K562 (cell line): ENCODE measurements around the gene PPP1R15B. TPM values are rescaled to one million over a fixed set of nuclear protein-coding genes. Genes with fewer than 3 reads are reported as not detected.

Experiments used
- ATAC-seq: fragments of 200-7000 bp; cut with Tn5 transposase; 3 replicates; pipeline ENCODE4 v1.9.1; 2020; ENCODE audit warnings: moderate library complexity
- BruUV-seq: library from RNA; stranded (reverse); fragments of 400-500 nt; replicated peaks from 2 replicates; lab custom pipeline; 2021; lab: Mats Ljungman, UMichigan
- CTCF ChIA-PET: fragments of 300-600 bp; formaldehyde crosslinking; extraction: SDS; loops from one replicate; lab custom pipeline; 2021; ENCODE audit warnings: low intra/inter-chr PET ratio; lab: Yijun Ruan, JAX
- POLR2A ChIA-PET: fragments of 300-600, 350-650 bp; sonication (Branson Sonifier 250); formaldehyde crosslinking; extraction: SDS; loops from one replicate; lab custom pipeline; 2021; ENCODE audit warnings: antibody characterized with exemption, inconsistent platforms; lab: Yijun Ruan, JAX
- DNase-seq, 4 experiments: peaks; one replicate each; pipeline versions ENCODE4 v3.0.0 to v3.0.0-alpha.2; 2011 to 2018; ENCODE audit warnings: low spot score in 3 of 4, mixed read lengths in 3 of 4; ENCODE audit errors: extremely low read depth in 1 of 4
- FAIRE-seq: peaks from 2 replicates; lab custom pipeline; 2011; peaks lifted over from hg19 to GRCh38; lab: Jason Lieb, UNC
- H2AFZ ChIP-seq: 2 replicates; pipeline ENCODE4 v1.6.0; 2011; ENCODE audit warnings: low read depth, low read length, control low read depth, inconsistent platforms
- H3K27ac ChIP-seq: fragments of 200-600 bp; 3 replicates; pipeline ENCODE4 v1.8.0; 2011; ENCODE audit warnings: low read depth, mild to moderate bottlenecking, control low read depth, inconsistent platforms, low read length, moderate library complexity, mixed read lengths; ENCODE audit errors: extremely low read depth
- H3K27me3 ChIP-seq, 2 experiments: fragments of 300-600 bp in 1 of 2; 2 replicates in 1 of 2; 3 replicates in 1 of 2; pipeline versions ENCODE4 v1.6.0 to v1.8.0; 2011; ENCODE audit warnings: inconsistent platforms in 2 of 2, low read length in 2 of 2, mild to moderate bottlenecking in 1 of 2, mixed read lengths in 1 of 2, moderate library complexity in 1 of 2; ENCODE audit not compliant: control insufficient read depth in 2 of 2, insufficient read depth in 2 of 2
- H3K36me3 ChIP-seq: fragments of 300-600 bp; 3 replicates; pipeline ENCODE4 v1.8.0; 2011; ENCODE audit warnings: mild to moderate bottlenecking, low read length, inconsistent platforms; ENCODE audit not compliant: control insufficient read depth, insufficient read depth
- H3K4me1 ChIP-seq, 2 experiments: fragments of 200-600 bp in 1 of 2; replicated peaks in 1 of 2; 2 replicates in 1 of 2; 3 replicates in 1 of 2; pipeline versions ENCODE4 v1.5.1 to v1.8.0; 2011; ENCODE audit warnings: inconsistent platforms in 2 of 2, low read length in 2 of 2, mild to moderate bottlenecking in 1 of 2, mixed read lengths in 1 of 2, moderate library complexity in 1 of 2; ENCODE audit not compliant: control insufficient read depth in 2 of 2, insufficient read depth in 2 of 2
- H3K4me2 ChIP-seq: 2 replicates; pipeline ENCODE4 v1.6.1; 2011; ENCODE audit warnings: low read length, control low read depth, inconsistent platforms, mixed read lengths; ENCODE audit not compliant: insufficient read depth
- H3K4me3 ChIP-seq: fragments of 200-600 bp; sonication (generic), shearing (Covaris generic); 2 replicates; pipeline ENCODE4 v1.5.1; 2016; ENCODE audit warnings: control low read depth, inconsistent platforms
- H3K79me2 ChIP-seq: fragments of 200-600 bp; 3 replicates; pipeline ENCODE4 v1.8.0; 2011; ENCODE audit warnings: low read length, inconsistent platforms; ENCODE audit not compliant: control insufficient read depth, insufficient read depth
- H3K9ac ChIP-seq, 2 experiments: 2 replicates each; pipeline versions ENCODE4 v1.6.0 to v1.6.1; 2011; ENCODE audit warnings: low read depth in 2 of 2, low read length in 2 of 2, control low read depth in 1 of 2, inconsistent platforms in 1 of 2, mild to moderate bottlenecking in 1 of 2, mixed read lengths in 1 of 2; ENCODE audit not compliant: insufficient read depth in 1 of 2
- H3K9me1 ChIP-seq: one replicate; pipeline ENCODE4 v1.6.0; 2011; ENCODE audit warnings: inconsistent platforms, mild to moderate bottlenecking, low read length, moderate library complexity; ENCODE audit not compliant: control insufficient read depth, insufficient read depth
- H3K9me3 ChIP-seq: replicated peaks from 2 replicates; pipeline ENCODE4 v1.5.1; 2011; ENCODE audit warnings: low read depth, low read length, inconsistent platforms; ENCODE audit not compliant: control insufficient read depth, insufficient read depth
- H4K20me1 ChIP-seq: replicated peaks from 2 replicates; pipeline ENCODE4 v1.6.1; 2011; ENCODE audit warnings: low read length, inconsistent platforms, mixed read lengths; ENCODE audit not compliant: control insufficient read depth, insufficient read depth
- BCL6 ChIP-seq: fragments of 250-450 bp; sonication (Bioruptor Pico); IDR thresholded peaks from 2 replicates; pipeline ENCODE4 v1.4.0; 2020
- CTBP1 ChIP-seq: fragments of 450-650 bp; IDR thresholded peaks from 2 replicates; pipeline ENCODE4 v1.6.1; 2016; ENCODE audit warnings: borderline replicate concordance
- EHMT2 ChIP-seq: fragments of 450-650 bp; IDR thresholded peaks from 2 replicates; pipeline ENCODE4 v1.6.1; 2018; ENCODE audit warnings: antibody characterized with exemption
- GTF2A2 ChIP-seq: IDR thresholded peaks from 2 replicates; pipeline ENCODE4 v1.6.1; 2016; ENCODE audit warnings: mild to moderate bottlenecking, missing genetic modification characterization, missing compliant biosample characterization
- PHB ChIP-seq: fragments of 250-450 bp; sonication (Bioruptor Pico); IDR thresholded peaks from 2 replicates; pipeline ENCODE4 v1.5.0; 2021
- RBM15 ChIP-seq: fragments of 200-400 bp; formaldehyde crosslinking; IDR thresholded peaks from 2 replicates; pipeline ENCODE4 v1.6.1; 2018; ENCODE audit warnings: mild to moderate bottlenecking, low read length, moderate library complexity; ENCODE audit not compliant: insufficient read depth
- RFX1 ChIP-seq: fragments of 450-650 bp; IDR thresholded peaks from 2 replicates; pipeline ENCODE4 v1.6.1; 2016; ENCODE audit warnings: mild to moderate bottlenecking, moderate library complexity
- STAT5A ChIP-seq: IDR thresholded peaks from 2 replicates; pipeline ENCODE4 v1.6.1; 2012; ENCODE audit warnings: low read length, inconsistent platforms, borderline replicate concordance
- STAT5B ChIP-seq: fragments of 250-450 bp; sonication (Bioruptor Pico); IDR thresholded peaks from 2 replicates; pipeline ENCODE4 v1.8.0; 2021; ENCODE audit warnings: mild to moderate bottlenecking, inconsistent platforms
- ZFP30 ChIP-seq: fragments of 250-450 bp; sonication (Bioruptor Pico); IDR thresholded peaks from 2 replicates; pipeline ENCODE4 v1.8.0; 2022; ENCODE audit warnings: moderate library complexity, mild to moderate bottlenecking, inconsistent platforms, borderline replicate concordance
- ZNF512 ChIP-seq: IDR thresholded peaks from 2 replicates; pipeline ENCODE4 v1.6.1; 2016; ENCODE audit warnings: missing genetic modification characterization, missing compliant biosample characterization
- WGBS: fragments of 100-300 bp; shearing (Covaris generic); methylation state at CpG from one replicate; pipeline ENCODE4 v1.1.6; 2016; ENCODE audit warnings: low coverage, mixed read lengths; ENCODE audit not compliant: insufficient coverage; ENCODE audit errors: missing lambda C conversion rate; 5-methylcytosine and 5-hydroxymethylcytosine counted together
- in situ Hi-C: fragments of 300-500 bp; cut with MboI; formaldehyde crosslinking; loops from 4 replicates; pipeline ENCODE4 v1.15.0; 2018; ENCODE audit warnings: inconsistent platforms, mixed read lengths
- intact Hi-C: fragments of 100-400 bp; cut with micrococcal nuclease; formaldehyde crosslinking; loops from 2 replicates; pipeline ENCODE4 v1.14.2; 2022
- polyA plus RNA-seq, 8 experiments: library from polyadenylated mRNA; depleted of rRNA in 4 of 8; stranded (reverse) in 5 of 8; unstranded in 3 of 8; fragments of >200 nt; fragmentation: Nextera tagmentation in 2 of 8; fragmentation: Illumina TruSeq in 1 of 8; extraction: Ambion mirVana in 2 of 8; extraction: Trizol in 1 of 8; gene quantifications; 2 replicates each; pipeline versions ENCODE4 v1.2.1 to v1.2.3, GENCODE V29; 2011 to 2014; ENCODE audit warnings: inconsistent platforms in 1 of 8, missing spikeins in 1 of 8
- total RNA-seq, 7 experiments: library from RNA; depleted of rRNA in 6 of 7; stranded (reverse); fragments of >200 nt in 6 of 7; fragmentation: Illumina TruSeq in 2 of 7; extraction: Trizol in 2 of 7; gene quantifications; 2 replicates each; pipeline versions ENCODE4 v1.2.1 to v1.2.3, GENCODE V29; 2011 to 2021; ENCODE audit warnings: low replicate concordance in 1 of 7
- TF ChIP-seq, protein P1 (sequence below): sonication (generic); formaldehyde crosslinking; IDR thresholded peaks from 2 replicates; pipeline ENCODE4 v1.8.0; 2022; ENCODE audit warnings: missing genetic modification reagents, mild to moderate bottlenecking, borderline replicate concordance
- TF ChIP-seq, protein P2 (sequence below): sonication (generic); formaldehyde crosslinking; IDR thresholded peaks from 2 replicates; pipeline ENCODE4 v1.8.0; 2022; ENCODE audit warnings: mild to moderate bottlenecking, low read depth, missing genetic modification reagents

Gene PPP1R15B
- total and polyA plus RNA-seq, 9 of the 15 experiments (the other 6 are each of a cell fraction or from before 2014, with no cell fraction given), result 17.0 to 48.1 (median 30.8) TPM

- BruUV-seq, result no TSS peak
- Histone ChIP-seq H3K27ac (no peak overlapping the region), H4K20me1 (peaks cover 12% of the 10 kb centered on the region; the same call in 1 of the 2 replicates), H3K27me3 (peaks cover 35 to 38% of the 10 kb centered on the region in 2 experiments), H3K9me1 (no peaks in the 10 kb centered on the region), H3K36me3 (no peaks in the 10 kb centered on the region), H3K79me2 (no peaks in the 10 kb centered on the region), H3K4me3 (no peak overlapping the region), H3K9ac (no peak overlapping the region; a peak in 1 of 4 replicates), H3K4me2 (peak overlapping the region; percentile 33; the same call in 1 of the 2 replicates), H3K9me3 (no peaks in the 10 kb centered on the region), H3K4me1 (peaks cover 5 to 7% of the 10 kb centered on the region in 2 experiments), H2AFZ (peak overlapping the region; percentile 43; the same call in 1 of the 2 replicates)
- ATAC-seq (no peak), DNase-seq (no peak), FAIRE-seq (no peak)
- TF ChIP-seq, protein P1, sequence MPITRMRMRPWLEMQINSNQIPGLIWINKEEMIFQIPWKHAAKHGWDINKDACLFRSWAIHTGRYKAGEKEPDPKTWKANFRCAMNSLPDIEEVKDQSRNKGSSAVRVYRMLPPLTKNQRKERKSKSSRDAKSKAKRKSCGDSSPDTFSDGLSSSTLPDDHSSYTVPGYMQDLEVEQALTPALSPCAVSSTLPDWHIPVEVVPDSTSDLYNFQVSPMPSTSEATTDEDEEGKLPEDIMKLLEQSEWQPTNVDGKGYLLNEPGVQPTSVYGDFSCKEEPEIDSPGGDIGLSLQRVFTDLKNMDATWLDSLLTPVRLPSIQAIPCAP, result no peak
- TF ChIP-seq EHMT2 (no peak), STAT5B (CRISPR knock-in tag) (no peak), RFX1 (no peak), CTBP1 (no peak), GTF2A2 (tag) (no peak), PHB (CRISPR knock-in tag) (no peak), RBM15 (no peak), ZNF512 (tag) (no peak), BCL6 (CRISPR knock-in tag) (no peak), ZFP30 (no peak), STAT5A (no peak)
- TF ChIP-seq, protein P2, sequence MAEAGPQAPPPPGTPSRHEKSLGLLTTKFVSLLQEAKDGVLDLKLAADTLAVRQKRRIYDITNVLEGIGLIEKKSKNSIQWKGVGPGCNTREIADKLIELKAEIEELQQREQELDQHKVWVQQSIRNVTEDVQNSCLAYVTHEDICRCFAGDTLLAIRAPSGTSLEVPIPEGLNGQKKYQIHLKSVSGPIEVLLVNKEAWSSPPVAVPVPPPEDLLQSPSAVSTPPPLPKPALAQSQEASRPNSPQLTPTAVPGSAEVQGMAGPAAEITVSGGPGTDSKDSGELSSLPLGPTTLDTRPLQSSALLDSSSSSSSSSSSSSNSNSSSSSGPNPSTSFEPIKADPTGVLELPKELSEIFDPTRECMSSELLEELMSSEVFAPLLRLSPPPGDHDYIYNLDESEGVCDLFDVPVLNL (CRISPR knock-in tag), result no peak
- intact Hi-C loops (loop anchor here (2.0 to 5.0 kb wide), 2 partner anchors 16 to 120 kb away; no protein-coding TSS in a partner anchor), in situ Hi-C loops (no loop called here)
- WGBS, result 0% methylated on average over 2 of the region's 2 CpGs
- CTCF ChIA-PET, result interaction anchor here (0.5 to 1.6 kb wide), 4 partner anchors 48 to 424 kb away, joined by 3 to 5 read pairs (median 4); no protein-coding TSS in a partner anchor
- POLR2A ChIA-PET, result interaction anchor here (0.6 to 1.1 kb wide), 4 partner anchors 13 to 123 kb away, joined by 3 to 4 read pairs (median 3); no protein-coding TSS in a partner anchor
Measured at GRCh38 chr1:204382714-204383083, 28.9 kb downstream of the PPP1R15B start.
